A549 (cell line): Measurements from ENCODE around the gene BTG1. TPM values are rescaled to one million over a fixed set of nuclear protein-coding genes. Genes with fewer than 3 reads are reported as not detected.

Experiments used
- ATAC-seq, 2 experiments: fragments of 200-7000 bp in 1 of 2; fragments of >200 bp in 1 of 2; cut with Nextera tagmentation in 1 of 2; cut with Tn5 transposase in 1 of 2; 3 replicates each; pipeline versions ENCODE4 v1.8.0 to v1.9.1; 2018 to 2020; ENCODE audit warnings: mild to moderate bottlenecking in 1 of 2, moderate library complexity in 1 of 2
- CTCF ChIA-PET: fragments of 300-600 bp; sonication (Branson Sonifier 250); formaldehyde crosslinking; extraction: SDS; loops from one replicate; lab custom pipeline; 2021; ENCODE audit warnings: antibody characterized with exemption, inconsistent platforms; lab: Yijun Ruan, JAX
- POLR2A ChIA-PET: fragments of 350-600 bp; formaldehyde crosslinking; extraction: SDS; loops from one replicate; lab custom pipeline; 2021; ENCODE audit warnings: antibody characterized with exemption, inconsistent platforms; lab: Yijun Ruan, JAX
- DNase-seq, 2 experiments: peaks; one replicate each; pipeline versions ENCODE4 v3.0.0 to v3.0.0-alpha.2; 2011 to 2016; ENCODE audit warnings: low read depth in 1 of 2, low spot score in 1 of 2
- FAIRE-seq: peaks from 2 replicates; lab custom pipeline; 2011; peaks lifted over from hg19 to GRCh38; lab: Jason Lieb, UNC
- H3K27ac ChIP-seq, 2 experiments: fragments of >200 bp; sonication (Bioruptor Twin); formaldehyde crosslinking; 3 replicates each; pipeline ENCODE4 v1.5.1; 2016 to 2017
- H3K4me1 ChIP-seq: fragments of >200 bp; sonication (Bioruptor Twin); formaldehyde crosslinking; 3 replicates; pipeline ENCODE4 v1.6.1; 2016
- H3K4me2 ChIP-seq: fragments of >200 bp; sonication (Bioruptor Twin); formaldehyde crosslinking; 3 replicates; pipeline ENCODE4 v1.6.1; 2016
- H3K4me3 ChIP-seq: fragments of >200 bp; sonication (Bioruptor Twin); formaldehyde crosslinking; 3 replicates; pipeline ENCODE4 v1.5.1; 2016
- H3K9me3 ChIP-seq: fragments of >200 bp; sonication (Bioruptor Twin); formaldehyde crosslinking; 3 replicates; pipeline ENCODE4 v1.6.1; 2016
- ATOH8 ChIP-seq: fragments of 250-450 bp; sonication (Bioruptor Pico); IDR thresholded peaks from 2 replicates; pipeline ENCODE4 v1.5.0; 2020; ENCODE audit warnings: low read depth, mild to moderate bottlenecking, moderate library complexity
- BCL3 ChIP-seq: fragments of >200 bp; sonication (Bioruptor Twin); formaldehyde crosslinking; IDR thresholded peaks from 3 replicates; pipeline ENCODE4 v1.6.1; 2016
- CBX2 ChIP-seq: fragments of 200-600 bp; sonication (generic); IDR thresholded peaks from 2 replicates; pipeline ENCODE4 v1.6.1; 2016; ENCODE audit warnings: low read depth, mild to moderate bottlenecking, borderline replicate concordance
- EHF ChIP-seq: fragments of 250-450 bp; sonication (Bioruptor Pico); IDR thresholded peaks from 2 replicates; pipeline ENCODE4 v1.5.0; 2020; ENCODE audit warnings: mild to moderate bottlenecking
- EHMT2 ChIP-seq: fragments of 200-600 bp; sonication (generic); IDR thresholded peaks from 2 replicates; pipeline ENCODE4 v1.6.1; 2016; ENCODE audit warnings: antibody characterized with exemption, low read depth, mild to moderate bottlenecking, moderate library complexity
- ELK1 ChIP-seq: fragments of 150-350 bp; IDR thresholded peaks from 2 replicates; pipeline ENCODE4 v1.6.1; 2014; ENCODE audit warnings: low read depth, mild to moderate bottlenecking, low read length
- FOSL2 ChIP-seq, 2 experiments: fragments of 450-650 bp in 1 of 2; fragments of >200 bp in 1 of 2; sonication (Bioruptor Twin) in 1 of 2; formaldehyde crosslinking; IDR thresholded peaks; 2 replicates each; pipeline versions ENCODE4 v1.5.0 to v1.6.1; 2016 to 2020; ENCODE audit warnings: mild to moderate bottlenecking in 1 of 2, moderate library complexity in 1 of 2
- GATA3 ChIP-seq: IDR thresholded peaks from 2 replicates; pipeline ENCODE4 v1.6.1; 2012; ENCODE audit warnings: borderline replicate concordance
- HDAC2 ChIP-seq: fragments of 200-600 bp; sonication (generic); IDR thresholded peaks from 2 replicates; pipeline ENCODE4 v1.6.1; 2016
- HEYL ChIP-seq: fragments of 250-450 bp; sonication (Bioruptor Pico); IDR thresholded peaks from 2 replicates; pipeline ENCODE4 v1.8.0; 2021; ENCODE audit warnings: mild to moderate bottlenecking, moderate library complexity
- HOXA7 ChIP-seq: fragments of 250-450 bp; sonication (Bioruptor Pico); IDR thresholded peaks from 2 replicates; pipeline ENCODE4 v1.5.0; 2020; ENCODE audit warnings: mild to moderate bottlenecking, moderate library complexity
- HOXB5 ChIP-seq: fragments of 250-450 bp; sonication (Bioruptor Pico); IDR thresholded peaks from 2 replicates; pipeline ENCODE4 v1.5.0; 2020; ENCODE audit warnings: mild to moderate bottlenecking, moderate library complexity
- JUN ChIP-seq, 2 experiments: fragments of >200 bp; sonication (Bioruptor Twin); formaldehyde crosslinking; IDR thresholded peaks; 2 replicates in 1 of 2; 3 replicates in 1 of 2; pipeline ENCODE4 v1.6.1; 2016 to 2017
- KDM5A ChIP-seq: fragments of 200-600 bp; sonication (generic); IDR thresholded peaks from 2 replicates; pipeline ENCODE4 v1.6.1; 2016; ENCODE audit warnings: antibody characterized with exemption, mild to moderate bottlenecking
- MAFK ChIP-seq: fragments of 450-650 bp; IDR thresholded peaks from 2 replicates; pipeline ENCODE4 v1.6.1; 2014; ENCODE audit not compliant: partially characterized antibody
- MAZ ChIP-seq: fragments of 150-350 bp; IDR thresholded peaks from 2 replicates; pipeline ENCODE4 v1.6.1; 2014; ENCODE audit warnings: antibody characterized with exemption, low read depth, low read length, borderline replicate concordance
- RARB ChIP-seq: fragments of 250-450 bp; sonication (Bioruptor Pico); IDR thresholded peaks from 2 replicates; pipeline ENCODE4 v1.8.0; 2021; ENCODE audit warnings: mild to moderate bottlenecking, moderate library complexity
- REST ChIP-seq: fragments of 200-600 bp; sonication (generic); IDR thresholded peaks from 2 replicates; pipeline ENCODE4 v1.6.1; 2016; ENCODE audit warnings: antibody characterized with exemption, mild to moderate bottlenecking, moderate library complexity
- RFX5 ChIP-seq: fragments of 450-650 bp; IDR thresholded peaks from 2 replicates; pipeline ENCODE4 v1.7.1; 2014; ENCODE audit warnings: antibody characterized with exemption, mild to moderate bottlenecking, moderate library complexity
- SMC3 ChIP-seq: fragments of >200 bp; sonication (Bioruptor Twin); formaldehyde crosslinking; IDR thresholded peaks from 3 replicates; pipeline ENCODE4 v1.6.1; 2018; ENCODE audit warnings: inconsistent platforms
- WGBS: methylation state at CpG from one replicate; pipeline ENCODE4 v1.1.6; 2017; ENCODE audit errors: missing lambda C conversion rate; 5-methylcytosine and 5-hydroxymethylcytosine counted together
- polyA plus RNA-seq, 4 experiments: library from polyadenylated mRNA; depleted of rRNA in 3 of 4; stranded (reverse); fragments of >200 nt; fragmentation: RNase III in 1 of 4; extraction: RNeasy Plus Mini Kit Qiagen cat#74134 plus additional on column Dnase treatment in 1 of 4; gene quantifications; 2 replicates in 3 of 4; 3 replicates in 1 of 4; pipeline ENCODE4 v1.2.3, GENCODE V29; 2011 to 2017

The BTG1 gene
- polyA plus RNA-seq, 2 of the 4 experiments (the other 2 are of a cell fraction): 29.4 to 138 TPM

GRCh38 chr12:92139634-92140150 lies 6.0 kb downstream of the BTG1 start:
- CTCF ChIA-PET: no interaction called here

GRCh38 chr12:92138626-92139025 lies 7.0 kb downstream of the BTG1 start:
- ATAC-seq (no peak), DNase-seq (no peak), FAIRE-seq (no peak)
- ChIA-PET CTCF (interaction anchor here (3.1 kb wide), 1 partner anchor 757 kb away, joined by 17 read pairs; no protein-coding TSS in a partner anchor), POLR2A (interaction anchor here (1.3 kb wide), 1 partner anchor 756 kb away, joined by 4 read pairs; no protein-coding TSS in a partner anchor)
- 0 out of 3 replicates have a peak, but pooled peaks have one; percentile 6 for TF ChIP-seq SMC3
- no peak for TF ChIP-seq CBX2
- TF ChIP-seq EHMT2: no peak
- no peak for TF ChIP-seq MAFK
- Histone ChIP-seq H3K27ac (peak overlapping the region; percentile 85 to 92), H3K4me2 (peak overlapping the region; percentile 90), H3K4me1 (peaks cover 59% of the 10 kb centered on the region), H3K9me3 (no peaks in the 10 kb centered on the region), H3K4me3 (peak overlapping the region; percentile 91)

More at GRCh38 chr12:92139634-92140150, 6.0 kb downstream of the BTG1 start:
- POLR2A ChIA-PET: no interaction called here
- Histone ChIP-seq H3K9me3 (no peaks in the 10 kb centered on the region), H3K4me1 (peaks cover 49% of the 10 kb centered on the region), H3K4me3 (peak overlapping the region; percentile 91), H3K27ac (peak overlapping the region; percentile 81 to 92), H3K4me2 (peak overlapping the region; percentile 90)
- 9% methylated on average over 2 of the region's 2 CpGs for WGBS
- FAIRE-seq (no peak), ATAC-seq (no peak), DNase-seq (no peak)
- TF ChIP-seq FOSL2 (IDR thresholded peaks at IDR 0.05) (no peak), FOSL2 (CRISPR knock-in tag; IDR thresholded peaks at IDR 0.05) (peak; percentile 40; the same call in 1 of the 2 replicates), GATA3 (no peak), JUN (IDR thresholded peaks at IDR 0.05) (0 out of 5 replicates have a peak, but pooled peaks of 1 of the 2 experiments have one; percentile 20)

- FAIRE-seq: peak; percentile 54
- ChIA-PET POLR2A (interaction anchor here (1.3 to 2.3 kb wide), 2 partner anchors 8 to 756 kb away, joined by 4 to 30 read pairs; partner anchors contain the start of gene BTG1), CTCF (interaction anchor here (3.1 kb wide), 1 partner anchor 757 kb away, joined by 17 read pairs; no protein-coding TSS in a partner anchor)
- Histone ChIP-seq H3K4me1 (peaks cover 64% of the 10 kb centered on the region), H3K9me3 (no peaks in the 10 kb centered on the region), H3K4me2 (peak overlapping the region; percentile 90)
- ATAC-seq: no peak; a peak in 1 of 6 replicates
- WGBS: 85% methylated on average over 1 of the region's 1 CpG
- TF ChIP-seq MAZ: no peak
- peak; percentile 45; the same call in 1 of the 2 replicates for TF ChIP-seq RFX5
- TF ChIP-seq, all 56 proteins: peak for 1
- H3K27ac ChIP-seq: peak overlapping the region; percentile 85 to 92
- no peak for DNase-seq
- peak overlapping the region; percentile 91 for H3K4me3 ChIP-seq
Measured at GRCh38 chr12:92138144-92138543, 7.5 kb downstream of the BTG1 start.

- Histone ChIP-seq H3K4me3 (peak overlapping the region; percentile 91), H3K4me1 (peaks cover 74% of the 10 kb centered on the region), H3K9me3 (no peaks in the 10 kb centered on the region), H3K4me2 (peak overlapping the region; percentile 90), H3K27ac (peak overlapping the region; percentile 85 to 92)
- DNase-seq: peak; percentile 45 to 69
- CTCF ChIA-PET: interaction anchor here (1.0 to 3.1 kb wide), 7 partner anchors 8 to 756 kb away, joined by 4 to 17 read pairs (median 6); partner anchors contain the start of gene BTG1
- POLR2A ChIA-PET: interaction anchor here (1.5 to 2.3 kb wide), 2 partner anchors 9 to 457 kb away, joined by 4 to 30 read pairs; partner anchors contain the start of gene BTG1
- peak; percentile 33 to 43; a peak in 3 of 6 replicates for ATAC-seq
- 37% methylated on average over 3 of the region's 3 CpGs for WGBS
- peak; percentile 68 for FAIRE-seq
- TF ChIP-seq BCL3 (peak; percentile 68; the same call in 1 of the 3 replicates), HEYL (no peak), EHF (no peak), REST (no peak), HOXA7 (CRISPR knock-in tag) (no peak), HDAC2 (no peak), RARB (CRISPR knock-in tag) (no peak), KDM5A (no peak), ATOH8 (no peak; the same call in 1 of the 2 replicates), ELK1 (no peak), MAZ (no peak), HOXB5 (no peak)
Measured at GRCh38 chr12:92136965-92137721, 8.5 kb downstream of the BTG1 start.
